ENCODE results near the gene DEPDC5.

DNA sequence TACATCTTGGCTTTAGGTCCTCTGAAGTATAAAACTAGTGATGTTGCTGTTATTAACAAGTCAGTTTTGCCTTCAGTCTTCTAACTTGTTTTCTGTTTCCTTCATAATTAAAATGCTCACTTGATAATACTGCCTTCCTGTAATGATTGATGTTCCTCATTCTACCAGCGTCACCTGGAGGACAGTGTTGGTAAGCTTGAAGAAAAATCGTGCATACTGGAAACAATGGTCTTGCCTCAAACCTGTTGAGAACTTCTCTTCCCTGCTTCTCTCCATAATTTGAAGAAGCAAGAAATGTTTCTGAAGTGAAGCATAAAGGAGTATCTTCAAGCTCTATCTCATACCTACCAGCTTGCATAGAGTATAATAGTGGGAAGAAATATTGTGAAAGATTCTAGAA, 193.5 kb downstream of the DEPDC5 start:
- TF ChIP-seq, protein P1, sequence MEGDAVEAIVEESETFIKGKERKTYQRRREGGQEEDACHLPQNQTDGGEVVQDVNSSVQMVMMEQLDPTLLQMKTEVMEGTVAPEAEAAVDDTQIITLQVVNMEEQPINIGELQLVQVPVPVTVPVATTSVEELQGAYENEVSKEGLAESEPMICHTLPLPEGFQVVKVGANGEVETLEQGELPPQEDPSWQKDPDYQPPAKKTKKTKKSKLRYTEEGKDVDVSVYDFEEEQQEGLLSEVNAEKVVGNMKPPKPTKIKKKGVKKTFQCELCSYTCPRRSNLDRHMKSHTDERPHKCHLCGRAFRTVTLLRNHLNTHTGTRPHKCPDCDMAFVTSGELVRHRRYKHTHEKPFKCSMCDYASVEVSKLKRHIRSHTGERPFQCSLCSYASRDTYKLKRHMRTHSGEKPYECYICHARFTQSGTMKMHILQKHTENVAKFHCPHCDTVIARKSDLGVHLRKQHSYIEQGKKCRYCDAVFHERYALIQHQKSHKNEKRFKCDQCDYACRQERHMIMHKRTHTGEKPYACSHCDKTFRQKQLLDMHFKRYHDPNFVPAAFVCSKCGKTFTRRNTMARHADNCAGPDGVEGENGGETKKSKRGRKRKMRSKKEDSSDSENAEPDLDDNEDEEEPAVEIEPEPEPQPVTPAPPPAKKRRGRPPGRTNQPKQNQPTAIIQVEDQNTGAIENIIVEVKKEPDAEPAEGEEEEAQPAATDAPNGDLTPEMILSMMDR (IDR thresholded peaks at IDR 0.05; ENCODE audit: borderline replicate concordance, extremely low read depth, low read length, poor library complexity, severe bottlenecking): peak; percentile 41
- TF ChIP-seq EZH2 (IDR thresholded peaks at IDR 0.05; ENCODE audit: borderline replicate concordance, low read depth, low read length, severe bottlenecking): no peak

All from DND-41 (cell line).